Measurements from ENCODE around the gene STEAP3. TPM values are rescaled to one million over a fixed set of nuclear protein-coding genes. Genes with fewer than 3 reads are reported as not detected.

STEAP3 gene
- polyA plus RNA-seq, 1 donor from 2014 or later, result not detected

- Histone ChIP-seq H3K9me2 (ENCODE audit: insufficient read depth, low read length) (no peaks in the 10 kb centered on the region), H3K79me2 (replicated peaks; ENCODE audit: insufficient read depth, low read length) (no peaks in the 10 kb centered on the region), H3K4me2 (ENCODE audit: low read length) (no peak overlapping the region), H3F3A (ENCODE audit: insufficient read depth, low read length, poor library complexity, severe bottlenecking) (no peaks in the 10 kb centered on the region), H3K27me3 (ENCODE audit: insufficient read depth, low read depth, low read length) (peaks cover 42% of the 10 kb centered on the region), H2AFZ (ENCODE audit: low read depth, low read length) (no peak overlapping the region), H3K36me3 (ENCODE audit: insufficient read depth, low read length) (no peaks in the 10 kb centered on the region), H4K20me1 (ENCODE audit: insufficient read depth) (no peaks in the 10 kb centered on the region), H3K4me3 (ENCODE audit: low read length) (no peak overlapping the region), H3K9me3 (ENCODE audit: low read length) (no peaks in the 10 kb centered on the region), H3K9ac (ENCODE audit: low read length) (no peak overlapping the region), H3K27ac (ENCODE audit: low read length) (no peak overlapping the region)
- no peak for TF ChIP-seq TAF1 (IDR thresholded peaks at IDR 0.05; ENCODE audit: low read depth)
- no peak for TF ChIP-seq CTCF (IDR thresholded peaks at IDR 0.05; ENCODE audit: poor library complexity, severe bottlenecking)
- TF ChIP-seq EP300 (conservative IDR thresholded peaks at IDR 0.05; ENCODE audit: poor library complexity, severe bottlenecking), result no peak
- TF ChIP-seq EZH2 (IDR thresholded peaks at IDR 0.05; ENCODE audit: borderline replicate concordance, insufficient read depth, low read length, poor library complexity, severe bottlenecking), result no peak
- TF ChIP-seq MXI1 (conservative IDR thresholded peaks at IDR 0.05; ENCODE audit: poor library complexity, severe bottlenecking), result no peak
- TF ChIP-seq RAD21 (conservative IDR thresholded peaks at IDR 0.05), result no peak
- no peak for TF ChIP-seq SMC3 (conservative IDR thresholded peaks at IDR 0.05; ENCODE audit: poor library complexity)
- no peak for TF ChIP-seq POLR2AphosphoS5 (IDR thresholded peaks at IDR 0.05)
- no peak for TF ChIP-seq REST (IDR thresholded peaks at IDR 0.05; ENCODE audit: borderline replicate concordance)
These were observed 2.0 kb upstream of the STEAP3 start for GRCh38 chr2:119221609-119222008.

GRCh38 chr2:119222213-119222612 lies 1.4 kb upstream of the STEAP3 start:
- peaks cover 42% of the 10 kb centered on the region for H3K27me3 ChIP-seq (ENCODE audit: insufficient read depth, low read depth, low read length)
- no peaks in the 10 kb centered on the region for H3K36me3 ChIP-seq (ENCODE audit: insufficient read depth, low read length)
- no peaks in the 10 kb centered on the region for H3K9me2 ChIP-seq (ENCODE audit: insufficient read depth, low read length)
- H3K4me2 ChIP-seq (ENCODE audit: low read length), result no peak overlapping the region
- no peak overlapping the region for H3K4me3 ChIP-seq (ENCODE audit: low read length)
- no peaks in the 10 kb centered on the region for H4K20me1 ChIP-seq (ENCODE audit: insufficient read depth)
- no peak overlapping the region for H2AFZ ChIP-seq (ENCODE audit: low read depth, low read length)
- H3K9ac ChIP-seq (ENCODE audit: low read length), result no peak overlapping the region
- no peaks in the 10 kb centered on the region for H3K79me2 ChIP-seq (replicated peaks; ENCODE audit: insufficient read depth, low read length)
- no peak overlapping the region for H3K27ac ChIP-seq (ENCODE audit: low read length)
- TF ChIP-seq MXI1 (conservative IDR thresholded peaks at IDR 0.05; ENCODE audit: poor library complexity, severe bottlenecking), result no peak
- TF ChIP-seq RAD21 (conservative IDR thresholded peaks at IDR 0.05), result no peak
- TF ChIP-seq EZH2 (IDR thresholded peaks at IDR 0.05; ENCODE audit: borderline replicate concordance, insufficient read depth, low read length, poor library complexity, severe bottlenecking), result no peak
- TF ChIP-seq TAF1 (IDR thresholded peaks at IDR 0.05; ENCODE audit: low read depth), result no peak
- TF ChIP-seq SMC3 (conservative IDR thresholded peaks at IDR 0.05; ENCODE audit: poor library complexity), result no peak
- no peaks in the 10 kb centered on the region for H3K9me3 ChIP-seq (ENCODE audit: low read length)
- no peaks in the 10 kb centered on the region for H3F3A ChIP-seq (ENCODE audit: insufficient read depth, low read length, poor library complexity, severe bottlenecking)
